BJ (cell line): Measurements from ENCODE around the gene STK32C. TPM values are rescaled to one million over a fixed set of nuclear protein-coding genes. Genes with fewer than 3 reads are reported as not detected.

Source experiments
- CTCF ChIA-PET: fragments of 350-600 bp; formaldehyde crosslinking; extraction: SDS; loops from one replicate; lab custom pipeline; 2021; ENCODE audit warnings: antibody characterized with exemption, inconsistent platforms; lab: Yijun Ruan, JAX
- POLR2A ChIA-PET: fragments of 300-600 bp; sonication (Branson Sonifier 250); formaldehyde crosslinking; extraction: SDS; loops from one replicate; lab custom pipeline; 2021; ENCODE audit warnings: antibody characterized with exemption; lab: Charles Lee
- DNase-seq: peaks from one replicate; pipeline ENCODE4 v3.0.0-alpha.2; 2011; ENCODE audit warnings: low read depth
- H3K27me3 ChIP-seq: 2 replicates; pipeline ENCODE4 v1.6.0; 2011; ENCODE audit warnings: low read length; ENCODE audit not compliant: control insufficient read depth, insufficient read depth
- H3K36me3 ChIP-seq: 2 replicates; pipeline ENCODE4 v1.5.1; 2011; ENCODE audit warnings: low read length; ENCODE audit not compliant: control insufficient read depth, insufficient read depth
- H3K4me3 ChIP-seq: 2 replicates; pipeline ENCODE4 v1.5.1; 2011; ENCODE audit warnings: low read depth, mild to moderate bottlenecking, control low read depth, low read length
- polyA plus RNA-seq: library from polyadenylated mRNA; depleted of rRNA; stranded (reverse); fragments of >200 nt; gene quantifications from 2 replicates; pipeline ENCODE4 v1.2.3, GENCODE V29; 2011
- TF ChIP-seq, protein P1 (sequence below): IDR thresholded peaks from 2 replicates; pipeline ENCODE4 v1.5.1; 2011; ENCODE audit warnings: low read depth, mild to moderate bottlenecking, control low read depth, inconsistent platforms, low read length, moderate library complexity; ENCODE audit not compliant: insufficient read depth

STK32C gene
- polyA plus RNA-seq, 1 experiment = 12.1 TPM

- no peak for DNase-seq
- Histone ChIP-seq H3K36me3 (no peaks in the 10 kb centered on the region), H3K4me3 (no peak overlapping the region), H3K27me3 (no peaks in the 10 kb centered on the region)
- TF ChIP-seq, protein P1, sequence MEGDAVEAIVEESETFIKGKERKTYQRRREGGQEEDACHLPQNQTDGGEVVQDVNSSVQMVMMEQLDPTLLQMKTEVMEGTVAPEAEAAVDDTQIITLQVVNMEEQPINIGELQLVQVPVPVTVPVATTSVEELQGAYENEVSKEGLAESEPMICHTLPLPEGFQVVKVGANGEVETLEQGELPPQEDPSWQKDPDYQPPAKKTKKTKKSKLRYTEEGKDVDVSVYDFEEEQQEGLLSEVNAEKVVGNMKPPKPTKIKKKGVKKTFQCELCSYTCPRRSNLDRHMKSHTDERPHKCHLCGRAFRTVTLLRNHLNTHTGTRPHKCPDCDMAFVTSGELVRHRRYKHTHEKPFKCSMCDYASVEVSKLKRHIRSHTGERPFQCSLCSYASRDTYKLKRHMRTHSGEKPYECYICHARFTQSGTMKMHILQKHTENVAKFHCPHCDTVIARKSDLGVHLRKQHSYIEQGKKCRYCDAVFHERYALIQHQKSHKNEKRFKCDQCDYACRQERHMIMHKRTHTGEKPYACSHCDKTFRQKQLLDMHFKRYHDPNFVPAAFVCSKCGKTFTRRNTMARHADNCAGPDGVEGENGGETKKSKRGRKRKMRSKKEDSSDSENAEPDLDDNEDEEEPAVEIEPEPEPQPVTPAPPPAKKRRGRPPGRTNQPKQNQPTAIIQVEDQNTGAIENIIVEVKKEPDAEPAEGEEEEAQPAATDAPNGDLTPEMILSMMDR = no peak
- CTCF ChIA-PET = interaction anchor here (2.3 to 3.4 kb wide), 2 partner anchors 7 to 127 kb away, joined by 9 to 23 read pairs; no protein-coding TSS in a partner anchor
- POLR2A ChIA-PET = no interaction called here
Observed at GRCh38 chr10:132226586-132227405, 81.0 kb downstream of the STK32C start.

DNA sequence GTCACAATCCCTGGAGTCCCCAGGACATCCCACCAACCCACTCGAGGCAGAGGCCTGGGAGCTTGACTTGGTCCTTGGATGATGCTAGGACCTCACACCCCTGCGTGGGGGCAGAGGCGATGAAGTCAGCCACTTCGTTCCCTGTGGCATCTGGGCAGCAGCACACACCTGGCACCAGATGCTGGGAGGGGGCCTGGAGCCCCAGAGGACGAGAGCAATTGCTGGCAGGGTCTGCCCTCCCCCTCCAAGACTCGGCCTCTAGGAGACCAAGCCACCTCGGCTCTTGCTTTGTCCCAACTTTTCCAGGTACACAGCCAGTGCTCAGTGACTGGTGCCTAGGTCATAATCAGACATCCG lies 81.9 kb downstream of the STK32C start:
- ChIA-PET POLR2A (no interaction called here), CTCF (interaction anchor here (2.3 to 3.4 kb wide), 2 partner anchors 8 to 128 kb away, joined by 9 to 23 read pairs; no protein-coding TSS in a partner anchor)
- no peaks in the 10 kb centered on the region for H3K36me3 ChIP-seq
- TF ChIP-seq, protein P1 = no peak
- H3K27me3 ChIP-seq = no peaks in the 10 kb centered on the region
- H3K4me3 ChIP-seq = no peak overlapping the region
- DNase-seq = no peak

GRCh38 chr10:132225073-132225848 lies 82.5 kb downstream of the STK32C start:
- no peak for DNase-seq
- no peak overlapping the region for H3K4me3 ChIP-seq
- no peaks in the 10 kb centered on the region for H3K27me3 ChIP-seq
- TF ChIP-seq, protein P1 = no peak
- CTCF ChIA-PET = interaction anchor here (0.6 to 3.4 kb wide), 5 partner anchors 9 to 302 kb away, joined by 3 to 23 read pairs (median 3); no protein-coding TSS in a partner anchor
- POLR2A ChIA-PET = no interaction called here
- H3K36me3 ChIP-seq = no peaks in the 10 kb centered on the region

- Histone ChIP-seq H3K27me3 (no peaks in the 10 kb centered on the region), H3K36me3 (no peaks in the 10 kb centered on the region), H3K4me3 (no peak overlapping the region)
- no peak for DNase-seq
- ChIA-PET POLR2A (no interaction called here), CTCF (interaction anchor here (0.5 to 3.4 kb wide), 11 partner anchors 9 to 896 kb away, joined by 3 to 23 read pairs (median 3); no protein-coding TSS in a partner anchor)
- TF ChIP-seq, protein P1 = no peak
Observed at GRCh38 chr10:132224343-132225072, 83.2 kb downstream of the STK32C start.
